RCC 7860 (cell line): Measurements from ENCODE around the gene TM7SF2.
A peak's percentile ranks its signal among the peaks of the same experiment; 100 is the strongest.

ENCODE experiments used
- DNase-seq: peaks from one replicate; pipeline ENCODE4 v3.0.0-alpha.2; 2015; ENCODE audit warnings: low spot score
- FAIRE-seq: peaks from 2 replicates; lab custom pipeline; 2012; peaks lifted over from hg19 to GRCh38; lab: Jason Lieb, UNC

The TM7SF2 gene

GRCh38 chr11:65127473-65128181 lies 16.0 kb downstream of the TM7SF2 start:
- no peak for FAIRE-seq
- DNase-seq, result no peak

- DNase-seq (no peak), FAIRE-seq (no peak)
These were observed 16.8 kb downstream of the TM7SF2 start for GRCh38 chr11:65128182-65129145.

GRCh38 chr11:65129649-65130441 lies 18.2 kb downstream of the TM7SF2 start:
- no peak for FAIRE-seq
- DNase-seq, result no peak

DNA sequence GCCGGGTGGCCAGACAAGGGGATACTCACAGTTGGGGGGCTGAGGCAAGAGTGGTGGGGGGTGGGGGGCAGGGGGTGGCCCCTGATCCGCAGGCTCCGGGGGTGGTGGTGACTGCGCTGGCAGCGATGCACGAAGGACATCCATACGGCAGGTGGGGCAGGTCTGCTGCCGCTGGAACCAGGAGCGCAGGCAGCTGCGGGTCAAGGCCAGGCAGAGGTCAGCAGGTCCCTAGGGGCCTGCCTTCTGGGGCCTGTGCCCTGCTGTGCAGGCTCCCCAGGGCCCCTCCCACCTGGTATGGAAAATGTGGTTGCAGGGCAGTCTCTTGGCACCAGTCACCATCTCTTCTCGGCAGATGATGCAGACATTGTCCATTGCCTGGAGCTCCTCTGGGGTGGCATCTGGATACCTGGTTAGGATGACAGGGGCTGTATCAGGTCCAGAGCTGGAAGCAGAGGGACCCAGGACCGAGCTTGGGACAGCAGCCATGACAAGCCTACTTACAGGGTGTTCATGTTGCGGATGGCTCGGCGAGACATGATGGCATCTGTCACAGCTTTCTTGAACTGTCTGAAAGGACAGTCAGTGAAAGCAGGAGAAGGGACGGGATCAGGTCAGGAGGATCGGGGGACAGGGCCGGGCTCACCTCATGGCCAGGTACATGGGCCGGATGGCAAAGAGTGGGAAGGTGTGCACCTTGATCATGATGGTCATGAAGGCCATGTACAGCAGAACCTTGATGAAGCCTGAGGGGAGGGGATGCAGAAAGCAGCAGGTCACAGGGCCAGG lies 19.2 kb downstream of the TM7SF2 start:
- no peak for FAIRE-seq
- no peak for DNase-seq

- FAIRE-seq, result no peak
- DNase-seq, result no peak
These were observed 19.7 kb downstream of the TM7SF2 start for GRCh38 chr11:65131417-65131776.

- no peak for FAIRE-seq
- DNase-seq, result no peak
These were observed 20.2 kb downstream of the TM7SF2 start for GRCh38 chr11:65131895-65132237.

GRCh38 chr11:65132238-65132987 lies 20.7 kb downstream of the TM7SF2 start:
- DNase-seq (no peak), FAIRE-seq (no peak)

DNA sequence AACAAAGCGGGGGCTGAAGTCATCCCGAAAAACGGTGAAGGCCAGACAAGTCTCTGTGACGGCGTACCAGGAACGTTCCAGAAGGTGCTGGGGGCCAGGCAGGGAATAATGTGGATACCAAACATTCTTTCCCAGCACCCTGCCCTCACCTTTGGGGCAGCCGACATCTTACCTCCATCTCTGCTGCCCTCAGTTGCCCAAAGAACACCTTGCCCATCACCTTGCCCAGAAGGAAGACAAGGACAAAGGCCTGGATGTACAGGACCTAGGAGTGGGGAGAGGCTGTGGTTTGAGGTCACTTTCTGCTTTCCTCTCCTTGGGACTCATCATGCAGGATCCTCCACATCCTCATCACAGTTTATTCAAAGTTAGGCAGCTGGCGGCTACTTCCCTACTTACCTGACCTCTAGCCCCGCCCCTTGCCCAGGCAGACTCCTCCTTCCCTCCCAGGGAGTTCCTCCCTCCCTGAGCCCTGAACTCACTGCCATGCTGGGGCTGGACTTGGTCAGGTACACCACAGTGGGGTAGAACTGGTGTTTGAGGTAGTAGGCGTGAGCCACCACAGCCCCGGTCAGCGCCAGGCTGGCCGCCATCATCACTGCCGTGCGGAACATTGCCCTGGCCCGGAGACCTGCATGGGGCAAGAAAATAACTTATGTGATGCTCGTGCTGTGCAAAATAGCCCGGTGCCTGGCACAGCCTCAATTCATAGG lies 21.5 kb downstream of the TM7SF2 start:
- DNase-seq (no peak), FAIRE-seq (no peak)

DNA sequence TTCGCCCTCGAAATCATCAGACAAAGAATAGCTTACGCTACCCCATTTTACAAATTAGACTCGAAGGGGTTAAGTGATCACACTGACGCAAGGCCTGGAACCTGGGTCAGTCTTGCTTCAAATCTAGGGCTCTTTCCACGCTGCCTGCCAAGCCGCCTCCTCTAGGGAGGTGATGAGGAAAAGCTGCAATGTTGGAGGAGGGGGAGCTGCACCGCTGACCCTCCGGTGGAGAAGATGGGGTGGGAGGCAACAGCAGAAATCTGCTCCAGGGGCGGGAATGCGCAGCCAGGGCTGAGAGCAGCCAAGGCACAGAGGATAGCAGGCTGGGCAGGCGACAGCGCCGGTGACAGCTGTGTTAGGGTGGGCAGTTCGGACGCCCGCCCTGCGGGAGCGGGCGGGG lies 22.1 kb downstream of the TM7SF2 start:
- DNase-seq, result no peak
- no peak for FAIRE-seq

- DNase-seq (peak; percentile 55), FAIRE-seq (no peak)
These were observed 22.7 kb downstream of the TM7SF2 start, which contains the start of gene SYVN1 for GRCh38 chr11:65134240-65134951. SYVN1 (minus strand) TSS chr11:65134519; CDS start chr11:65133601, 918 bp downstream.

- DNase-seq, result peak; percentile 91
- FAIRE-seq, result peak; percentile 86
These were observed 23.4 kb downstream of the TM7SF2 start for GRCh38 chr11:65134952-65135632.

DNA sequence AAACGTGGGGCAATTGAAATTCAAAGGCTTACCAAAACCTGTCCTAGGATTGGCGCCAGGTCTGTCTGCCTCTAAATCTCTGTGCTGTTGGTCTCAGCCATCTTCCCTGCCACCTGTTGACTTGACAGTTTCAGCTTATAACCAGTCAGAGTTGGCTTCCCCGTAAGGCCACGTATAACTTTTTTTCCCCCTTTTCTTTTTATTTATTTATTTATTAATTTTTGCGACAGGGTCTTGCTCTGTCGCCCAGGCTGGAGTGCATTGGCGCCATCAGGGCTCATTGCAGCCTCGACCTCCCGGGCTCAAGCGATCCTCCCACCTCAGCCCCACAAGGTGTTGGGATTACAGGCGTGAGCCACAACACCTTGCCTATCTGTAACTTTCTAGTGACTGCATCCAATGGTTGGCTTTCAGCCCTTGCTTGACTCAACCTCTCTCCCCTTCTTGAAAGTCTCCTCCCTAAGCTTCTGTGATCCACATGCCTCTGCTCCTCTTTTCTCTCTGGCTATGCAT lies 24.0 kb downstream of the TM7SF2 start:
- DNase-seq (no peak), FAIRE-seq (no peak)

DNA sequence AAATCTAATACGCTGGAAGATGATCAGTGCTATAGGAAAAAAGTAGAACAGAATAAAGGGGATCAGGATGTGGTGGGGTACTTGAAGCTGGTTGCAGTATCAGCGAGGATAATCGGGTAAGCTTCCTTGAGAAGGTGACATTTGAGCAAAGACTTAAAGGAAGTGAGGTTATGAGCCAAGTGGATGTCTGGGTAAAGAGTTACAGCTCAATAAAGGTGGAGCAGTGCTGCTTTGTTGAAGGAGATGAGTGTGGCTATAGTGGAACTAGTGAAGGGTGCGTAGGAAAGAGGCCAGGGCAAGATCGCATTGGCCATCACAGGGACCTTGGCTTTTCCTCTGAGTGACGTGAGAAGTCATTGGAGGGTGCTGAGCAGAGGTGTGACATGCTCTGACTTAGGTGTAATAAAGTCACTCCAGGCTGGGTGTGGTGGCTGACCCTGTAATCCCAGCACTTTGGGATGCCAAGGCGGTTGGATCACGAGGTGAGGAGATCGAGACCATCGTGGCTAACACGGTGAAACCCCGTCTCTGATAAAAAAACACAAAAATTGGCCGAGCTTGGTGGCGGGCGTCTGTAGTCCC lies 24.9 kb downstream of the TM7SF2 start:
- no peak for DNase-seq
- FAIRE-seq, result no peak

DNA sequence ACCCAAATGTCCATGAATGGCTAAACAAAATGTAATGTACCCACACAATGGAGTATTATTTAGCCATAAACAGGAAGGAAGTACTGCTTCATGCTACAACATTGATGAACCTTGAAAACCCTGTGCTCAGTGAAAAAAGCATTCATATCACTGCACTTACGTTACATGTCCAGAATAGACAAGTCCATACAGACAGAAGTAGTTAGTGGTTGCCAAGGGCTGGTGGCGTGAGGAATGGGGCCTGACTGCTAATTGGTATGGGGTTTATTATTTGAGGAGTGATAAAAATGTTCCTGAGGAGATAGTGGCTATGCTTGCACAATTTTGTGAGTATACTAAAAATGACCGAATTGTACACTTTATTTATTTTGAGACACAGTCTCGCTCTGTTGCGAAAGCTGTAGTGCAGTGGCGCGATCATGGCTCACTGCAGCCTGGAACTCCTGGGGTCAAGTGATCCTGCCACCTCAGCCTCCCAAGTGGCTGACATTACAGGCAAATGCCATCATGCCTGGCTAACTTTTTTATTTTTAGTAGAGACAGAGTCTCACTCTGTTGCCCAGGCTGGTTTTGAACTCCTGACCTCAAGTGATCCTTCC lies 30.3 kb downstream of the TM7SF2 start:
- FAIRE-seq, result no peak
- DNase-seq, result no peak

DNA sequence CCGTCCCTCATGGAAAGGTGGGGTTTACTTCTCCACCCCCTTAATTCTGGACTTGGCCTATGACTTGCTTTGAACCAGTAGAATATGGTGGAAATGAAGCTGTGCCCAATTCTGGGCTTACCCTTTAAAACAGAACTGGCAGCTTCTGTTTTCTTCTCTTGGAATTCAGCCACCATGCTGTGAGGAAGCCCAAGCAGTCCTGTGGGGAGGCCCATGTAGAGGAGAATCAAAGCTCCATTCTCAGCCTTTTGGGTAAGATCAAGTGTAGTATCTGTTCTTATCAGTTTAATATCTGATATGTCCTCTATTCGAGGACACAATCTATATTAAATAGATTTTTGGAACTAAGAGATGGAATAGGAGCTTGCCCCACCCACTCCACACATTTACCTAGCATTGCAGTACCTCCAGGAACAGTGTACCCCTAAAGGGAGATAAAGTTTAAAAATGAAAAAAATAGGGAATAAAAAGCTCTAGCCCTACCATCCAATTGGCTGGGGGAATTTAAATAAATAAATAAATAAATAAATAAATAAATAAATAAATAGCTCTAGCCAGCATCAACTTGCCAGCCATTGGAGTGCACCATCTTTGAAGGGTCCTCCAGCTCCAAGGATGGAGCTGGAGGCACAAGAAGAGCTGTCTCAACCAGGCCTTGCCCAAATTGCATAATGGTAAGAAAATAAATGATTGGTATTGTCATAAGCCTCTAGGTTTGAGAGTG lies 35.8 kb downstream of the TM7SF2 start:
- no peak for DNase-seq
- FAIRE-seq, result no peak

- DNase-seq (no peak), FAIRE-seq (no peak)
These were observed 37.0 kb downstream of the TM7SF2 start for GRCh38 chr11:65148657-65149056.
